WTC11 (cell line): ENCODE measurements around the gene USP4.

Source experiments
- CREB1 ChIP-seq: sonication (generic); formaldehyde crosslinking; IDR thresholded peaks from 2 replicates; pipeline ENCODE4 v1.8.0; 2023; ENCODE audit warnings: mild to moderate bottlenecking, missing genetic modification reagents
- HMGA2 ChIP-seq: fragments of 250-450 bp; sonication (Bioruptor Pico); IDR thresholded peaks from 2 replicates; pipeline ENCODE4 v1.4.0; 2021; ENCODE audit warnings: mild to moderate bottlenecking, moderate library complexity
- NFYB ChIP-seq: sonication (generic); formaldehyde crosslinking; conservative IDR thresholded peaks from 2 replicates; pipeline ENCODE4 v1.8.0; 2022; ENCODE audit warnings: low read depth, missing genetic modification reagents
- SMAD4 ChIP-seq: sonication (generic); formaldehyde crosslinking; IDR thresholded peaks from 2 replicates; pipeline ENCODE4 v1.8.0; 2022; ENCODE audit warnings: mild to moderate bottlenecking, missing genetic modification reagents
- TEAD1 ChIP-seq: sonication (generic); formaldehyde crosslinking; IDR thresholded peaks from 2 replicates; pipeline ENCODE4 v1.8.0; 2022; ENCODE audit warnings: mild to moderate bottlenecking, missing genetic modification reagents
- TEAD4 ChIP-seq: sonication (generic); formaldehyde crosslinking; IDR thresholded peaks from 2 replicates; pipeline ENCODE4 v1.8.0; 2022; ENCODE audit warnings: mild to moderate bottlenecking, missing genetic modification reagents
- TP53 ChIP-seq: sonication (generic); formaldehyde crosslinking; IDR thresholded peaks from 2 replicates; pipeline ENCODE4 v1.8.1; 2023; ENCODE audit warnings: mild to moderate bottlenecking, missing genetic modification reagents
- TF ChIP-seq, protein P1 (sequence below): fragments of 200-600 bp; IDR thresholded peaks from 2 replicates; pipeline ENCODE4 v1.8.0; 2022; ENCODE audit warnings: antibody characterized with exemption
- TF ChIP-seq, protein P2 (sequence below): sonication (generic); formaldehyde crosslinking; IDR thresholded peaks from 2 replicates; pipeline ENCODE4 v1.8.1; 2022; ENCODE audit warnings: mild to moderate bottlenecking, missing genetic modification reagents, moderate library complexity, borderline replicate concordance
- TF ChIP-seq, protein P3 (sequence below): sonication (generic); formaldehyde crosslinking; IDR thresholded peaks from 2 replicates; pipeline ENCODE4 v1.8.1; 2023; ENCODE audit warnings: mild to moderate bottlenecking, missing genetic modification reagents, moderate library complexity

DNA sequence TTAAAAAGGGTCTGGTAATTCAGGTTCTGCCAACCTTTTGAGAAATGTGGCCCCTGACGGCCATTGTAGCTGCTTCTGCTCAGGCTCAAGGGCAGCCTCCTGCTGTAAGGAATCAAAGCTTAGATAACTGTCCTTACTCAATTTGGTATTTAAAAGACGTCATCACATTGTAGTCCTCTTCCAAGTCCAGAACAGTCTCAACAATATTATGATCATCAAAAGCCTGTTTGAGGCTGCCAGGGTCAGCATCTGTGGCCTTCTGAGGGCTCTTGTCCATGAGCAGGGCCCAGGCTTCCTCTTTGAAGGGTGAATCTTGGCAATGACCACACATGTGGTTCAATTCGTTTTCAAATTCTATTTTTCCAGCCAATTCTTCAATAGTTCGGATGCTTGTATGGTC, 68.8 kb downstream of the USP4 start:
- TF ChIP-seq, protein P1, sequence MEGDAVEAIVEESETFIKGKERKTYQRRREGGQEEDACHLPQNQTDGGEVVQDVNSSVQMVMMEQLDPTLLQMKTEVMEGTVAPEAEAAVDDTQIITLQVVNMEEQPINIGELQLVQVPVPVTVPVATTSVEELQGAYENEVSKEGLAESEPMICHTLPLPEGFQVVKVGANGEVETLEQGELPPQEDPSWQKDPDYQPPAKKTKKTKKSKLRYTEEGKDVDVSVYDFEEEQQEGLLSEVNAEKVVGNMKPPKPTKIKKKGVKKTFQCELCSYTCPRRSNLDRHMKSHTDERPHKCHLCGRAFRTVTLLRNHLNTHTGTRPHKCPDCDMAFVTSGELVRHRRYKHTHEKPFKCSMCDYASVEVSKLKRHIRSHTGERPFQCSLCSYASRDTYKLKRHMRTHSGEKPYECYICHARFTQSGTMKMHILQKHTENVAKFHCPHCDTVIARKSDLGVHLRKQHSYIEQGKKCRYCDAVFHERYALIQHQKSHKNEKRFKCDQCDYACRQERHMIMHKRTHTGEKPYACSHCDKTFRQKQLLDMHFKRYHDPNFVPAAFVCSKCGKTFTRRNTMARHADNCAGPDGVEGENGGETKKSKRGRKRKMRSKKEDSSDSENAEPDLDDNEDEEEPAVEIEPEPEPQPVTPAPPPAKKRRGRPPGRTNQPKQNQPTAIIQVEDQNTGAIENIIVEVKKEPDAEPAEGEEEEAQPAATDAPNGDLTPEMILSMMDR = no peak
- TF ChIP-seq TP53 (CRISPR knock-in tag) (no peak), SMAD4 (CRISPR knock-in tag) (no peak), TEAD4 (CRISPR knock-in tag) (no peak), NFYB (CRISPR knock-in tag) (no peak), TEAD1 (CRISPR knock-in tag) (no peak), HMGA2 (CRISPR knock-in tag) (no peak), CREB1 (CRISPR knock-in tag) (no peak)
- TF ChIP-seq, protein P2, sequence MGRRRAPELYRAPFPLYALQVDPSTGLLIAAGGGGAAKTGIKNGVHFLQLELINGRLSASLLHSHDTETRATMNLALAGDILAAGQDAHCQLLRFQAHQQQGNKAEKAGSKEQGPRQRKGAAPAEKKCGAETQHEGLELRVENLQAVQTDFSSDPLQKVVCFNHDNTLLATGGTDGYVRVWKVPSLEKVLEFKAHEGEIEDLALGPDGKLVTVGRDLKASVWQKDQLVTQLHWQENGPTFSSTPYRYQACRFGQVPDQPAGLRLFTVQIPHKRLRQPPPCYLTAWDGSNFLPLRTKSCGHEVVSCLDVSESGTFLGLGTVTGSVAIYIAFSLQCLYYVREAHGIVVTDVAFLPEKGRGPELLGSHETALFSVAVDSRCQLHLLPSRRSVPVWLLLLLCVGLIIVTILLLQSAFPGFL (CRISPR knock-in tag) = no peak
- TF ChIP-seq, protein P3, sequence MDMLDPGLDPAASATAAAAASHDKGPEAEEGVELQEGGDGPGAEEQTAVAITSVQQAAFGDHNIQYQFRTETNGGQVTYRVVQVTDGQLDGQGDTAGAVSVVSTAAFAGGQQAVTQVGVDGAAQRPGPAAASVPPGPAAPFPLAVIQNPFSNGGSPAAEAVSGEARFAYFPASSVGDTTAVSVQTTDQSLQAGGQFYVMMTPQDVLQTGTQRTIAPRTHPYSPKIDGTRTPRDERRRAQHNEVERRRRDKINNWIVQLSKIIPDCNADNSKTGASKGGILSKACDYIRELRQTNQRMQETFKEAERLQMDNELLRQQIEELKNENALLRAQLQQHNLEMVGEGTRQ (CRISPR knock-in tag) = no peak
